Liver (tissue), 3 donors: ENCODE data around the gene MYO5C.

ENCODE experiments used
- RXRA ChIP-seq, 2 donors: IDR thresholded peaks; 2 replicates each; pipeline ENCODE4 v1.6.1; 2017 to 2018; ENCODE audit warnings: antibody characterized with exemption in 2 of 2, mild to moderate bottlenecking in 1 of 2
- TF ChIP-seq, protein P1 (sequence below): fragments of 150-350 bp; IDR thresholded peaks from 2 replicates; pipeline ENCODE4 v1.5.1; 2017; ENCODE audit warnings: improper control_type of control experiment, low read depth, low read length; ENCODE audit not compliant: missing input control
- donor health status: healthy.
- donor health status: healthy.

- TF ChIP-seq, protein P1, sequence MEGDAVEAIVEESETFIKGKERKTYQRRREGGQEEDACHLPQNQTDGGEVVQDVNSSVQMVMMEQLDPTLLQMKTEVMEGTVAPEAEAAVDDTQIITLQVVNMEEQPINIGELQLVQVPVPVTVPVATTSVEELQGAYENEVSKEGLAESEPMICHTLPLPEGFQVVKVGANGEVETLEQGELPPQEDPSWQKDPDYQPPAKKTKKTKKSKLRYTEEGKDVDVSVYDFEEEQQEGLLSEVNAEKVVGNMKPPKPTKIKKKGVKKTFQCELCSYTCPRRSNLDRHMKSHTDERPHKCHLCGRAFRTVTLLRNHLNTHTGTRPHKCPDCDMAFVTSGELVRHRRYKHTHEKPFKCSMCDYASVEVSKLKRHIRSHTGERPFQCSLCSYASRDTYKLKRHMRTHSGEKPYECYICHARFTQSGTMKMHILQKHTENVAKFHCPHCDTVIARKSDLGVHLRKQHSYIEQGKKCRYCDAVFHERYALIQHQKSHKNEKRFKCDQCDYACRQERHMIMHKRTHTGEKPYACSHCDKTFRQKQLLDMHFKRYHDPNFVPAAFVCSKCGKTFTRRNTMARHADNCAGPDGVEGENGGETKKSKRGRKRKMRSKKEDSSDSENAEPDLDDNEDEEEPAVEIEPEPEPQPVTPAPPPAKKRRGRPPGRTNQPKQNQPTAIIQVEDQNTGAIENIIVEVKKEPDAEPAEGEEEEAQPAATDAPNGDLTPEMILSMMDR, result no peak
- no peak for TF ChIP-seq RXRA (IDR thresholded peaks at IDR 0.05)
Observed at GRCh38 chr15:52309154-52309548, 13.5 kb upstream of the MYO5C start.
